Nephron progenitor cell (in vitro differentiated cells): ENCODE data around the gene KANSL3.

Experiments
- DNase-seq: peaks from one replicate; pipeline ENCODE4 v3.0.0; 2021
- H3K27ac Mint-ChIP-seq: 2 replicates; pipeline ENCODE4 v1.8.0; 2021; ENCODE audit warnings: mild to moderate bottlenecking, moderate library complexity, mixed read lengths
- H3K27me3 Mint-ChIP-seq: 2 replicates; pipeline ENCODE4 v1.8.0; 2021; ENCODE audit warnings: mild to moderate bottlenecking, low read depth, mixed read lengths; ENCODE audit not compliant: poor library complexity
- H3K36me3 Mint-ChIP-seq: 2 replicates; pipeline ENCODE4 v1.8.0; 2021; ENCODE audit warnings: low read depth, mixed read lengths
- H3K4me1 Mint-ChIP-seq: 2 replicates; pipeline ENCODE4 v1.8.0; 2021; ENCODE audit warnings: mixed read lengths
- H3K4me3 Mint-ChIP-seq: 2 replicates; pipeline ENCODE4 v1.8.0; 2021; ENCODE audit warnings: mild to moderate bottlenecking, moderate library complexity, mixed read lengths
- H3K9me3 Mint-ChIP-seq: 2 replicates; pipeline ENCODE4 v1.8.0; 2021; ENCODE audit warnings: mild to moderate bottlenecking, moderate library complexity, mixed read lengths
- CTCF ChIP-seq: fragments of 200-600 bp; sonication (generic); IDR thresholded peaks from 2 replicates; pipeline ENCODE4 v1.5.0; 2021; ENCODE audit warnings: antibody characterized with exemption

KANSL3 gene

GRCh38 chr2:96550787-96551604, 87.1 kb downstream of the KANSL3 start:
- DNase-seq = no peak
- Mint-ChIP-seq H3K27me3 (no peaks in the 10 kb centered on the region), H3K36me3 (no peaks in the 10 kb centered on the region), H3K4me3 (no peak overlapping the region), H3K9me3 (peaks cover 4% of the 10 kb centered on the region), H3K27ac (no peak overlapping the region), H3K4me1 (peaks cover 8% of the 10 kb centered on the region)
- TF ChIP-seq CTCF = no peak

GRCh38 chr2:96549967-96550786, 87.9 kb downstream of the KANSL3 start:
- Mint-ChIP-seq H3K36me3 (peaks cover 4% of the 10 kb centered on the region), H3K4me3 (no peak overlapping the region), H3K27me3 (no peaks in the 10 kb centered on the region), H3K9me3 (peaks cover 9% of the 10 kb centered on the region), H3K27ac (no peak overlapping the region), H3K4me1 (peaks cover 7% of the 10 kb centered on the region)
- TF ChIP-seq CTCF = peak; percentile 26
- DNase-seq = no peak

- Mint-ChIP-seq H3K4me1 (no peaks in the 10 kb centered on the region), H3K36me3 (peaks cover 12% of the 10 kb centered on the region), H3K4me3 (no peak overlapping the region), H3K27me3 (no peaks in the 10 kb centered on the region), H3K9me3 (peaks cover 17% of the 10 kb centered on the region), H3K27ac (no peak overlapping the region)
- TF ChIP-seq CTCF = no peak
- DNase-seq = no peak
Measured at GRCh38 chr2:96549466-96549785, 88.7 kb downstream of the KANSL3 start.

GRCh38 chr2:96548558-96549465, 89.3 kb downstream of the KANSL3 start:
- Mint-ChIP-seq H3K36me3 (peaks cover 18% of the 10 kb centered on the region), H3K27me3 (no peaks in the 10 kb centered on the region)

GRCh38 chr2:96547731-96548171, 90.4 kb downstream of the KANSL3 start:
- TF ChIP-seq CTCF = no peak
- Mint-ChIP-seq H3K9me3 (peaks cover 24% of the 10 kb centered on the region), H3K36me3 (peaks cover 25% of the 10 kb centered on the region), H3K27me3 (no peaks in the 10 kb centered on the region), H3K4me3 (no peak overlapping the region), H3K4me1 (no peaks in the 10 kb centered on the region), H3K27ac (no peak overlapping the region)
- DNase-seq = no peak

More at GRCh38 chr2:96548558-96549465, 89.3 kb downstream of the KANSL3 start:
- no peak for TF ChIP-seq CTCF
- DNase-seq = no peak
- Mint-ChIP-seq H3K27ac (no peak overlapping the region), H3K4me3 (no peak overlapping the region), H3K9me3 (peaks cover 23% of the 10 kb centered on the region), H3K4me1 (no peaks in the 10 kb centered on the region)
